OCI-LY3 (cell line): ENCODE data around the gene LYPD6.

Source experiments
- CTCF ChIP-seq: fragments of 200-600, 300-600 bp; sonication (generic); IDR thresholded peaks from 2 replicates; pipeline ENCODE4 v1.5.1; 2014; ENCODE audit warnings: antibody characterized with exemption, low read length, low read depth
- EZH2phosphoT487 ChIP-seq: fragments of 200-600 bp; shearing (Covaris generic); IDR thresholded peaks from 2 replicates; pipeline ENCODE4 v1.6.1; 2018; ENCODE audit warnings: antibody characterized with exemption, mixed run types, low read depth

GRCh38 chr2:149423630-149424029, 93.2 kb downstream of the LYPD6 start:
- TF ChIP-seq CTCF (no peak), EZH2phosphoT487 (no peak)
